ENCODE results near the gene ST8SIA5.

DNA sequence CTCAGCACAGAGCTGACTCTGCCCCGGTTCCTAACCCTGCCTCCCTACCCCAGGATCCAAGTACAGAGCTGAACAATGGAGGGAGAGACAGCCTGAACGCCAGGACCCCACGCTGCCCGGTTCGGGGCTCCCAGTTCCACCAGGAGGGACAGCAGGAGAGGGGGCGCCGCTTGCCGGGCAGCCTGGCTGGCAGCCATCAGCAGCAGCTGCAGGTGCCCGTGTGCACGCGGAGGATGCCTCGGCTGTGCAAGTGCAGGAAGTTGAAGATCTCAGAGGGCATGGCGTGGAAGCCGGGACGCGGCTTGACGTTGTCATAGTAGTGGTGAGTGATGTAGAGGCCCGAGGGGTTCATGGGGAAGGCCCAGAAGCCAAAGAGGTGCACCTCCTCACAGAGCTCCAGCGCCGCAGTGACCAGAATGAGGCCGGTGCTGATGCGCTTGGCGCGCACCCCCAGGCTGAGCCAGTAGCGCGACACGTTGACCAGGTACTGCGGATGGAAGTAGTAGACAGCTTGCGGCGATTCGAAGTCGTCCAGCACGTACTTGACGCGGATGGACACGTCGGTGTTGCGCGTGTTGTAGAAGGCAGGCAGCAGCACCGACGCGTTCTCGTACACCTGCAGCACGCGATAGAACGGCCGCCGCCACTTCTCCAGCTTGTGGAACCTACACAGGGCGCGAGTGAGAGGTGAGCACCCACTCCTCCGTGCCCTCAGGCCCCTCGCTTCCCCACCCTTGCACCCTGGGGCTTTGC lies 76.8 kb downstream of the ST8SIA5 start:
- TF ChIP-seq, protein P1, sequence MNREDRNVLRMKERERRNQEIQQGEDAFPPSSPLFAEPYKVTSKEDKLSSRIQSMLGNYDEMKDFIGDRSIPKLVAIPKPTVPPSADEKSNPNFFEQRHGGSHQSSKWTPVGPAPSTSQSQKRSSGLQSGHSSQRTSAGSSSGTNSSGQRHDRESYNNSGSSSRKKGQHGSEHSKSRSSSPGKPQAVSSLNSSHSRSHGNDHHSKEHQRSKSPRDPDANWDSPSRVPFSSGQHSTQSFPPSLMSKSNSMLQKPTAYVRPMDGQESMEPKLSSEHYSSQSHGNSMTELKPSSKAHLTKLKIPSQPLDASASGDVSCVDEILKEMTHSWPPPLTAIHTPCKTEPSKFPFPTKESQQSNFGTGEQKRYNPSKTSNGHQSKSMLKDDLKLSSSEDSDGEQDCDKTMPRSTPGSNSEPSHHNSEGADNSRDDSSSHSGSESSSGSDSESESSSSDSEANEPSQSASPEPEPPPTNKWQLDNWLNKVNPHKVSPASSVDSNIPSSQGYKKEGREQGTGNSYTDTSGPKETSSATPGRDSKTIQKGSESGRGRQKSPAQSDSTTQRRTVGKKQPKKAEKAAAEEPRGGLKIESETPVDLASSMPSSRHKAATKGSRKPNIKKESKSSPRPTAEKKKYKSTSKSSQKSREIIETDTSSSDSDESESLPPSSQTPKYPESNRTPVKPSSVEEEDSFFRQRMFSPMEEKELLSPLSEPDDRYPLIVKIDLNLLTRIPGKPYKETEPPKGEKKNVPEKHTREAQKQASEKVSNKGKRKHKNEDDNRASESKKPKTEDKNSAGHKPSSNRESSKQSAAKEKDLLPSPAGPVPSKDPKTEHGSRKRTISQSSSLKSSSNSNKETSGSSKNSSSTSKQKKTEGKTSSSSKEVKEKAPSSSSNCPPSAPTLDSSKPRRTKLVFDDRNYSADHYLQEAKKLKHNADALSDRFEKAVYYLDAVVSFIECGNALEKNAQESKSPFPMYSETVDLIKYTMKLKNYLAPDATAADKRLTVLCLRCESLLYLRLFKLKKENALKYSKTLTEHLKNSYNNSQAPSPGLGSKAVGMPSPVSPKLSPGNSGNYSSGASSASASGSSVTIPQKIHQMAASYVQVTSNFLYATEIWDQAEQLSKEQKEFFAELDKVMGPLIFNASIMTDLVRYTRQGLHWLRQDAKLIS (CRISPR knock-in tag; IDR thresholded peaks at IDR 0.05; ENCODE audit: borderline replicate concordance): no peak
- TF ChIP-seq, protein P2, sequence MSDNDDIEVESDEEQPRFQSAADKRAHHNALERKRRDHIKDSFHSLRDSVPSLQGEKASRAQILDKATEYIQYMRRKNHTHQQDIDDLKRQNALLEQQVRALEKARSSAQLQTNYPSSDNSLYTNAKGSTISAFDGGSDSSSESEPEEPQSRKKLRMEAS (CRISPR knock-in tag; IDR thresholded peaks at IDR 0.05): no peak
- TF ChIP-seq GABPB1 (CRISPR knock-in tag; IDR thresholded peaks at IDR 0.05) (no peak), ZNF138 (CRISPR knock-in tag; conservative IDR thresholded peaks at IDR 0.05) (no peak)
- TF ChIP-seq, protein P3, sequence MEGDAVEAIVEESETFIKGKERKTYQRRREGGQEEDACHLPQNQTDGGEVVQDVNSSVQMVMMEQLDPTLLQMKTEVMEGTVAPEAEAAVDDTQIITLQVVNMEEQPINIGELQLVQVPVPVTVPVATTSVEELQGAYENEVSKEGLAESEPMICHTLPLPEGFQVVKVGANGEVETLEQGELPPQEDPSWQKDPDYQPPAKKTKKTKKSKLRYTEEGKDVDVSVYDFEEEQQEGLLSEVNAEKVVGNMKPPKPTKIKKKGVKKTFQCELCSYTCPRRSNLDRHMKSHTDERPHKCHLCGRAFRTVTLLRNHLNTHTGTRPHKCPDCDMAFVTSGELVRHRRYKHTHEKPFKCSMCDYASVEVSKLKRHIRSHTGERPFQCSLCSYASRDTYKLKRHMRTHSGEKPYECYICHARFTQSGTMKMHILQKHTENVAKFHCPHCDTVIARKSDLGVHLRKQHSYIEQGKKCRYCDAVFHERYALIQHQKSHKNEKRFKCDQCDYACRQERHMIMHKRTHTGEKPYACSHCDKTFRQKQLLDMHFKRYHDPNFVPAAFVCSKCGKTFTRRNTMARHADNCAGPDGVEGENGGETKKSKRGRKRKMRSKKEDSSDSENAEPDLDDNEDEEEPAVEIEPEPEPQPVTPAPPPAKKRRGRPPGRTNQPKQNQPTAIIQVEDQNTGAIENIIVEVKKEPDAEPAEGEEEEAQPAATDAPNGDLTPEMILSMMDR (IDR thresholded peaks at IDR 0.05): no peak
- TF ChIP-seq, protein P4, sequence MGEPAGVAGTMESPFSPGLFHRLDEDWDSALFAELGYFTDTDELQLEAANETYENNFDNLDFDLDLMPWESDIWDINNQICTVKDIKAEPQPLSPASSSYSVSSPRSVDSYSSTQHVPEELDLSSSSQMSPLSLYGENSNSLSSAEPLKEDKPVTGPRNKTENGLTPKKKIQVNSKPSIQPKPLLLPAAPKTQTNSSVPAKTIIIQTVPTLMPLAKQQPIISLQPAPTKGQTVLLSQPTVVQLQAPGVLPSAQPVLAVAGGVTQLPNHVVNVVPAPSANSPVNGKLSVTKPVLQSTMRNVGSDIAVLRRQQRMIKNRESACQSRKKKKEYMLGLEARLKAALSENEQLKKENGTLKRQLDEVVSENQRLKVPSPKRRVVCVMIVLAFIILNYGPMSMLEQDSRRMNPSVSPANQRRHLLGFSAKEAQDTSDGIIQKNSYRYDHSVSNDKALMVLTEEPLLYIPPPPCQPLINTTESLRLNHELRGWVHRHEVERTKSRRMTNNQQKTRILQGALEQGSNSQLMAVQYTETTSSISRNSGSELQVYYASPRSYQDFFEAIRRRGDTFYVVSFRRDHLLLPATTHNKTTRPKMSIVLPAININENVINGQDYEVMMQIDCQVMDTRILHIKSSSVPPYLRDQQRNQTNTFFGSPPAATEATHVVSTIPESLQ (CRISPR knock-in tag; IDR thresholded peaks at IDR 0.05): no peak
